ENCODE results near the gene MAML3. TPM values are rescaled to one million over a fixed set of nuclear protein-coding genes. Genes with fewer than 3 reads are reported as not detected.
A peak's percentile ranks its signal among the peaks of the same experiment; 100 is the strongest.

Gene MAML3
- total RNA-seq, 2 experiments from 2014 or later = 2.0 to 2.4 TPM

GRCh38 chr4:139889901-139890300 is 264.1 kb downstream of the MAML3 start:
- no peak overlapping the region for H3K4me3 Mint-ChIP-seq
- TF ChIP-seq, protein P1, sequence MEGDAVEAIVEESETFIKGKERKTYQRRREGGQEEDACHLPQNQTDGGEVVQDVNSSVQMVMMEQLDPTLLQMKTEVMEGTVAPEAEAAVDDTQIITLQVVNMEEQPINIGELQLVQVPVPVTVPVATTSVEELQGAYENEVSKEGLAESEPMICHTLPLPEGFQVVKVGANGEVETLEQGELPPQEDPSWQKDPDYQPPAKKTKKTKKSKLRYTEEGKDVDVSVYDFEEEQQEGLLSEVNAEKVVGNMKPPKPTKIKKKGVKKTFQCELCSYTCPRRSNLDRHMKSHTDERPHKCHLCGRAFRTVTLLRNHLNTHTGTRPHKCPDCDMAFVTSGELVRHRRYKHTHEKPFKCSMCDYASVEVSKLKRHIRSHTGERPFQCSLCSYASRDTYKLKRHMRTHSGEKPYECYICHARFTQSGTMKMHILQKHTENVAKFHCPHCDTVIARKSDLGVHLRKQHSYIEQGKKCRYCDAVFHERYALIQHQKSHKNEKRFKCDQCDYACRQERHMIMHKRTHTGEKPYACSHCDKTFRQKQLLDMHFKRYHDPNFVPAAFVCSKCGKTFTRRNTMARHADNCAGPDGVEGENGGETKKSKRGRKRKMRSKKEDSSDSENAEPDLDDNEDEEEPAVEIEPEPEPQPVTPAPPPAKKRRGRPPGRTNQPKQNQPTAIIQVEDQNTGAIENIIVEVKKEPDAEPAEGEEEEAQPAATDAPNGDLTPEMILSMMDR (IDR thresholded peaks at IDR 0.05) = no peak
- POLR2A ChIA-PET = interaction anchor here (1.1 kb wide), 1 partner anchor 57 kb away, joined by 3 read pairs; no protein-coding TSS in a partner anchor
- no peaks in the 10 kb centered on the region for H3K36me3 Mint-ChIP-seq (ENCODE audit: low read depth)
- no peaks in the 10 kb centered on the region for H3K4me1 Mint-ChIP-seq (ENCODE audit: low read depth)
- intact Hi-C loops (cut with micrococcal nuclease) = no loop called here
- CTCF ChIA-PET = no interaction called here
- H3K9me3 Mint-ChIP-seq = no peaks in the 10 kb centered on the region
- DNase-seq (no peak), ATAC-seq (no peak)
- H3K27me3 Mint-ChIP-seq = no peaks in the 10 kb centered on the region
- H3K27ac Mint-ChIP-seq = no peak overlapping the region

- peak; percentile 28 for DNase-seq
- TF ChIP-seq, protein P1 (IDR thresholded peaks at IDR 0.05) = no peak
- peaks cover 1% of the 10 kb centered on the region for H3K36me3 Mint-ChIP-seq (ENCODE audit: low read depth)
- CTCF ChIA-PET = no interaction called here
- no peak overlapping the region for H3K4me3 Mint-ChIP-seq
- H3K9me3 Mint-ChIP-seq = no peaks in the 10 kb centered on the region
- intact Hi-C loops (cut with micrococcal nuclease) = no loop called here
- POLR2A ChIA-PET = no interaction called here
- no peaks in the 10 kb centered on the region for H3K27me3 Mint-ChIP-seq
- H3K27ac Mint-ChIP-seq = no peak overlapping the region
- no peaks in the 10 kb centered on the region for H3K4me1 Mint-ChIP-seq (ENCODE audit: low read depth)
- ATAC-seq = peak; percentile 56
Observed at GRCh38 chr4:139889264-139889663, 264.7 kb downstream of the MAML3 start.

- H3K4me3 Mint-ChIP-seq = no peak overlapping the region
- peaks cover 1% of the 10 kb centered on the region for H3K36me3 Mint-ChIP-seq (ENCODE audit: low read depth)
- ChIA-PET POLR2A (no interaction called here), CTCF (no interaction called here)
- no peaks in the 10 kb centered on the region for H3K4me1 Mint-ChIP-seq (ENCODE audit: low read depth)
- DNase-seq (no peak), ATAC-seq (no peak)
- TF ChIP-seq, protein P1 (IDR thresholded peaks at IDR 0.05) = no peak
- intact Hi-C loops (cut with micrococcal nuclease) = no loop called here
- no peaks in the 10 kb centered on the region for H3K9me3 Mint-ChIP-seq
- H3K27me3 Mint-ChIP-seq = no peaks in the 10 kb centered on the region
- no peak overlapping the region for H3K27ac Mint-ChIP-seq
Observed at GRCh38 chr4:139887962-139888735, 265.8 kb downstream of the MAML3 start.

- H3K9me3 Mint-ChIP-seq = no peaks in the 10 kb centered on the region
- TF ChIP-seq, protein P1 (IDR thresholded peaks at IDR 0.05) = no peak
- no peaks in the 10 kb centered on the region for H3K27me3 Mint-ChIP-seq
- CTCF ChIA-PET = no interaction called here
- H3K4me1 Mint-ChIP-seq (ENCODE audit: low read depth) = no peaks in the 10 kb centered on the region
- no peak overlapping the region for H3K4me3 Mint-ChIP-seq
- no peak for DNase-seq
- H3K36me3 Mint-ChIP-seq (ENCODE audit: low read depth) = peaks cover 1% of the 10 kb centered on the region
- intact Hi-C loops (cut with micrococcal nuclease) = no loop called here
- H3K27ac Mint-ChIP-seq = no peak overlapping the region
- POLR2A ChIA-PET = no interaction called here
- no peak for ATAC-seq
Observed at GRCh38 chr4:139887376-139887802, 266.6 kb downstream of the MAML3 start.

- no peak overlapping the region for H3K4me3 Mint-ChIP-seq
- POLR2A ChIA-PET = no interaction called here
- CTCF ChIA-PET = no interaction called here
Observed at GRCh38 chr4:139886798-139887197, 267.2 kb downstream of the MAML3 start.

More at GRCh38 chr4:139886798-139887197, 267.2 kb downstream of the MAML3 start:
- no peaks in the 10 kb centered on the region for H3K9me3 Mint-ChIP-seq
- H3K27ac Mint-ChIP-seq = no peak overlapping the region
- ATAC-seq (no peak), DNase-seq (no peak)
- TF ChIP-seq, protein P1 (IDR thresholded peaks at IDR 0.05) = no peak
- intact Hi-C loops (cut with micrococcal nuclease) = no loop called here
- H3K4me1 Mint-ChIP-seq (ENCODE audit: low read depth) = no peaks in the 10 kb centered on the region
- H3K36me3 Mint-ChIP-seq (ENCODE audit: low read depth) = peaks cover 1% of the 10 kb centered on the region
- no peaks in the 10 kb centered on the region for H3K27me3 Mint-ChIP-seq

Measured in activated CD8-positive, alpha-beta T cell treated with anti-CD3 and anti-CD28 coated beads for 36 hours (primary cell).